ENCODE data around the gene CACNA1G. TPM values are rescaled to one million over a fixed set of nuclear protein-coding genes. Genes with fewer than 3 reads are reported as not detected.

The CACNA1G gene
- total and polyA plus RNA-seq, 8 donors, result 0.50 to 38.2 (median 19.5) TPM

DNA sequence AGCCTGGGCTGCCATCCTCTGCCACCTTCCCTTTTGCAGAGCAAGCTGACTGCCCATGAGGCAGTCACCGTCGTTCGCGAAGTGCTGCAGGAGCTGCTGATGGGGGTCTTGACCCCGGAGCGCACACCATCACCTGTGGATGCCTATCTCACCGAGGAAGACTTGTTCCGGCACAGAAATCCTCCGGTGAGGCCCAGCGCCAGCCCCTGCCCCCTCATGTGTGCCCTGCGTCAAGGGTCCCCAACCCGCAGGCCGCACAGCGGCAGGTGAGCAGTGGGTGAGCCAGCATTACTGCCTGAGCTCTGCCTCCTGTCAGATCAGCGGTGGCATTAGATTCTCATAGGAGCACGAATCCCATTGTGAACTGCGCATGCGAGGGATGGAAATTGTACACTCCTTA is 35.7 kb upstream of the CACNA1G start:
- H3K27me3 ChIP-seq, result peaks cover 0 to 9% of the 10 kb centered on the region in 2 donors
- H3K36me3 ChIP-seq, result no peaks in the 10 kb centered on the region
- DNase-seq (peak in 1 of 4 donors; percentile 67), ATAC-seq (no peak)
- H3K4me3 ChIP-seq, result no peak overlapping the region
- H3K27ac ChIP-seq, result no peak overlapping the region
- no peaks in the 10 kb centered on the region for H3K4me1 ChIP-seq
- H3K9me3 ChIP-seq, result no peaks in the 10 kb centered on the region
- intact Hi-C loops (cut with DNase I), result no loop called here
- TF ChIP-seq, protein P1, sequence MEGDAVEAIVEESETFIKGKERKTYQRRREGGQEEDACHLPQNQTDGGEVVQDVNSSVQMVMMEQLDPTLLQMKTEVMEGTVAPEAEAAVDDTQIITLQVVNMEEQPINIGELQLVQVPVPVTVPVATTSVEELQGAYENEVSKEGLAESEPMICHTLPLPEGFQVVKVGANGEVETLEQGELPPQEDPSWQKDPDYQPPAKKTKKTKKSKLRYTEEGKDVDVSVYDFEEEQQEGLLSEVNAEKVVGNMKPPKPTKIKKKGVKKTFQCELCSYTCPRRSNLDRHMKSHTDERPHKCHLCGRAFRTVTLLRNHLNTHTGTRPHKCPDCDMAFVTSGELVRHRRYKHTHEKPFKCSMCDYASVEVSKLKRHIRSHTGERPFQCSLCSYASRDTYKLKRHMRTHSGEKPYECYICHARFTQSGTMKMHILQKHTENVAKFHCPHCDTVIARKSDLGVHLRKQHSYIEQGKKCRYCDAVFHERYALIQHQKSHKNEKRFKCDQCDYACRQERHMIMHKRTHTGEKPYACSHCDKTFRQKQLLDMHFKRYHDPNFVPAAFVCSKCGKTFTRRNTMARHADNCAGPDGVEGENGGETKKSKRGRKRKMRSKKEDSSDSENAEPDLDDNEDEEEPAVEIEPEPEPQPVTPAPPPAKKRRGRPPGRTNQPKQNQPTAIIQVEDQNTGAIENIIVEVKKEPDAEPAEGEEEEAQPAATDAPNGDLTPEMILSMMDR (IDR thresholded peaks at IDR 0.05), result no peak

DNA sequence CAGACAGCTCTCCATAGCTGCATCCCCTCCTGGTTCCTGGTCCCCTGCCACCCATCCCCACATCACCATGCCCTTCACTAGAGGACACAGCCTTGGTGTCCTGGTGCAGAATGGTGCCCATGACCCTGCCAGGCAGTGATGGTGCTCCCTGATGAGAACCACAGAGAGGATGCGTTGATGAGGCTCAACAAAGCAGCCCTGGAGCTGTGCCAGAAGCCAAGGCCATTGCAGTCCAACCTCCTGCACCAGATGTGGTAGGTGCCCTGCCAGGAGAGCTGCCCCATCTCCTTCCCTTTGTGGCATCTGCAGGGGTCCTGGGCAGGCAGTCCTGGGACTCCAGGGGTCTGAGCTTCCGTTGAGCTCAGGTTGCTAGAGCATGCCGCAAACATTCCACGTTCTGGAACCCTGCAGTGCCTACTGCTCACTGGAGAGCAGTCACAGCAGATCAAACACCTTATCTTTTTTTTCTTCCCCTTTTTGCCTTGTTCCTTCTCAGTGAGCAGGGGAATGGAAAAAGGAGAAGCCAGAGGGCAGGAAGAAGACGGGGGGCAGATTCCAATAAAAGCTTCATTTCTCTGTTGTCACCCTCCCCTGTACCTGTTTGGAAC is 33.3 kb upstream of the CACNA1G start:
- Histone ChIP-seq H3K27ac (no peak overlapping the region), H3K4me3 (no peak overlapping the region), H3K9me3 (no peaks in the 10 kb centered on the region), H3K4me1 (peaks cover 0 to 3% of the 10 kb centered on the region in 2 donors), H3K36me3 (no peaks in the 10 kb centered on the region), H3K27me3 (peaks cover 3 to 33% of the 10 kb centered on the region in 2 donors)
- ATAC-seq (no peak), DNase-seq (no peak)
- TF ChIP-seq, protein P1 (IDR thresholded peaks at IDR 0.05), result no peak
- intact Hi-C loops (cut with DNase I), result no loop called here

DNA sequence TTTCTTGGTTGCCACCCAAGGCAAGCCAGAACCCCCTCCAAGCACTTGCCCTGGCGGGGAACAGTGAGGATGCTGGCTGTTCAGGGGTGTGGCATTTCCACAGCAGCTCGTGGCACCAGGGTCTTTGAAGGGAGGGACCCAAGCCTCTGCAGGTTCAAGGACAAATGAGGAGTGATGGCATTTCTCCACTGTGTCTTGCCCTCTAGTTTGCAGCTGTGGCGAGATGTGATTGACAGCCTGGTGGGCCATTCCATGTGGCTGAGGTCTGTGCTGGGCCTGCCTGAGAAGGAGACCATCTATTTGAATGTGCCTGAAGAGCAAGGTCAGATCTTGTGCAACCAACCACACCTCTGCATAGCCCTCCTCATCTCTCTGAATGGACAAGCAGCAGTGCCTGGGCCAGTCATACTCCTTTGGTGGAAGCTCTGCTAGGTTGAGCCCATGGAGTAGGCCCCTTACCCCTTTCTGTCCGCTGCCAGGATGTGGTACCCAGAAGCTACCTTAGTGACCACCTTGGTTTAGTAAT is 32.5 kb upstream of the CACNA1G start:
- Histone ChIP-seq H3K27ac (no peak overlapping the region), H3K4me1 (peaks cover 0 to 10% of the 10 kb centered on the region in 2 donors), H3K4me3 (no peak overlapping the region), H3K27me3 (peaks cover 10 to 40% of the 10 kb centered on the region in 2 donors), H3K9me3 (no peaks in the 10 kb centered on the region), H3K36me3 (no peaks in the 10 kb centered on the region)
- no peak for ATAC-seq
- no peak for DNase-seq
- TF ChIP-seq, protein P1 (IDR thresholded peaks at IDR 0.05), result no peak
- intact Hi-C loops (cut with DNase I), result no loop called here

DNA sequence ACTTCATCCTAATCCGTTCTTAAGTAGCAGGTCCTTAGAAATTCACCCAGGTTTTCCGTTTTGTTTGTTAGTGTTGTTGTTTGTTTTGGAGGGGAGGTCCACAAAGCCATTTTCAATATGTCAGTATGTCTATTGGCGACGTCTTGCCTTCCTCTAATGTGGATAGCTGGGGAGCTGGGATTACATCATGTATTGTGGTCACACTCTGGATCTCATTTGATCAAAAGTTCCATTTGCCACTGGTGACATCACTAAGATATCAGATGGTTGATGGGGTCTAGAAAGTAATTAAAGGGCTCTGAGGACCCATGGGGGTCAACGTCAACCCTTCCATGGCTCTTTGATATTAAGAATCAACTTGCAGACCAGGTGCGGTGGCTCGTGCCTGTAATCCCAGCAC is 30.7 kb upstream of the CACNA1G start:
- intact Hi-C loops (cut with DNase I), result no loop called here
- TF ChIP-seq, protein P1 (IDR thresholded peaks at IDR 0.05), result no peak
- H3K4me3 ChIP-seq, result no peak overlapping the region
- no peaks in the 10 kb centered on the region for H3K9me3 ChIP-seq
- H3K36me3 ChIP-seq, result no peaks in the 10 kb centered on the region
- peaks cover 15 to 59% of the 10 kb centered on the region in 2 donors for H3K27me3 ChIP-seq
- H3K4me1 ChIP-seq, result peaks cover 10 to 23% of the 10 kb centered on the region in 2 donors
- H3K27ac ChIP-seq, result no peak overlapping the region
- ATAC-seq (no peak), DNase-seq (no peak)

DNA sequence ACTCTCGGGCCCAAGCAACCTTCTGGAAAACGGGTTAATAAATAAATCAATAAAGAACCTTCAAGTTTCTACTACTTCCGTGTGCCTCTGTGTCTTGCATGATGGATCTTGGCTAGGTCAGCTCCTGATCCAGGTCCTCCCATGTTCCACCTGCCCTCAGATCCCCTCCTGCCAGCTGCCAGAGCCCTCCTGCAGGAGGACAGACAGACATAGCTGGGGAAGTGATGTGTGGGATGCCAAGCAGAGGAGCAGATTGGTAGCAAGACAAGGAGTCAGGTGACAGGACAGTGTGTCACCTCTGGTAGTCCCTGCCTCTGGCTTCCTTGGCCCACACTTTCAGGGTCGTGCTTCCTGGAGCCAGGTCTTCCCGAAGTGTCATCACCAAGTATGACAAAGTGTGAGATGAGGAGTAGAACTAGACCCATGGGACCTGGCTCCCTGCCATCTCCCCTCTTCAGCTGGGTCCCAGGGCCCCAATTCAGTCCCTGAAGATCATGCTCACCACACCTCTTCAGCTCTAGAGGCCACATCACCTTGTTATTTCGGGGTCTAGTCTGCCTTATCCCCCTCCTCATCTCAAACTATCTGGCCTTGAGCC is 29.0 kb upstream of the CACNA1G start:
- Histone ChIP-seq H3K9me3 (no peaks in the 10 kb centered on the region), H3K27ac (no peak overlapping the region), H3K27me3 (peaks cover 15 to 62% of the 10 kb centered on the region in 2 donors), H3K4me3 (no peak overlapping the region), H3K4me1 (peaks cover 10 to 23% of the 10 kb centered on the region in 2 donors), H3K36me3 (no peaks in the 10 kb centered on the region)
- intact Hi-C loops (cut with DNase I), result no loop called here
- DNase-seq (no peak), ATAC-seq (no peak)
- TF ChIP-seq, protein P1 (IDR thresholded peaks at IDR 0.05), result no peak

Measured in left lung (tissue), 10 donors.